HEK293 (cell line): ENCODE results near the gene BEST2.

Experiments used
- CTCF ChIA-PET: fragments of 350-600 bp; formaldehyde crosslinking; extraction: SDS; loops from one replicate; lab custom pipeline; 2021; ENCODE audit warnings: antibody characterized with exemption; lab: Yijun Ruan, JAX
- POLR2A ChIA-PET: fragments of 300-600 bp; formaldehyde crosslinking; extraction: SDS; loops from one replicate; lab custom pipeline; 2020; ENCODE audit warnings: antibody characterized with exemption, inconsistent platforms; lab: Yijun Ruan, JAX
- H3K27ac ChIP-seq: fragments of 200-500 bp; sonication (Bioruptor generic); 2 replicates; pipeline ENCODE4 v1.5.1; 2014; ENCODE audit warnings: low read depth, low read length, control low read depth, inconsistent platforms; ENCODE audit errors: extremely low read depth
- H3K36me3 ChIP-seq, 2 experiments: fragments of 200-500 bp in 1 of 2; sonication (Bioruptor generic) in 1 of 2; 1 replicate in 1 of 2; 2 replicates in 1 of 2; pipeline ENCODE4 v1.5.1; 2014 to 2017; ENCODE audit warnings: inconsistent platforms in 2 of 2, low read length in 2 of 2; ENCODE audit not compliant: control insufficient read depth in 2 of 2, insufficient read depth in 1 of 2
- H3K4me1 ChIP-seq: fragments of 200-500 bp; sonication (Bioruptor generic); 2 replicates; pipeline ENCODE4 v1.5.1; 2014; ENCODE audit warnings: mild to moderate bottlenecking, low read length, inconsistent platforms; ENCODE audit not compliant: control insufficient read depth, insufficient read depth
- H3K4me3 ChIP-seq: 2 replicates; pipeline ENCODE4 v1.5.1; 2011; ENCODE audit warnings: low read depth, mild to moderate bottlenecking, control low read depth, low read length, moderate library complexity
- H3K9me3 ChIP-seq: fragments of 200-500 bp; sonication (Bioruptor generic); 2 replicates; pipeline ENCODE4 v1.5.1; 2014; ENCODE audit warnings: low read depth, low read length, inconsistent platforms; ENCODE audit not compliant: control insufficient read depth, insufficient read depth
- HIC1 ChIP-seq: fragments of 450-650 bp; formaldehyde crosslinking; IDR thresholded peaks from 2 replicates; pipeline ENCODE4 v1.5.1; 2016; ENCODE audit warnings: missing biosample characterization, missing genetic modification characterization
- IKZF3 ChIP-seq: fragments of 450-650 bp; IDR thresholded peaks from 2 replicates; pipeline ENCODE4 v1.5.0; 2018; ENCODE audit warnings: missing biosample characterization, mild to moderate bottlenecking, missing genetic modification characterization, moderate library complexity
- PRDM2 ChIP-seq: fragments of 450-650 bp; formaldehyde crosslinking; IDR thresholded peaks from 2 replicates; pipeline ENCODE4 v1.5.1; 2016; ENCODE audit warnings: missing biosample characterization, missing genetic modification characterization, borderline replicate concordance
- REPIN1 ChIP-seq: fragments of 450-650 bp; formaldehyde crosslinking; IDR thresholded peaks from 2 replicates; pipeline ENCODE4 v1.5.1; 2017; ENCODE audit warnings: missing biosample characterization, missing genetic modification characterization, low read depth
- WT1 ChIP-seq: fragments of 450-650 bp; formaldehyde crosslinking; IDR thresholded peaks from 2 replicates; pipeline ENCODE4 v1.5.1; 2016; ENCODE audit warnings: missing biosample characterization, missing genetic modification characterization
- ZBTB20 ChIP-seq: fragments of 450-650 bp; formaldehyde crosslinking; IDR thresholded peaks from 2 replicates; pipeline ENCODE4 v1.5.1; 2016; ENCODE audit warnings: missing biosample characterization, missing genetic modification characterization
- ZBTB8A ChIP-seq: fragments of 450-650 bp; formaldehyde crosslinking; IDR thresholded peaks from 2 replicates; pipeline ENCODE4 v1.5.1; 2016; ENCODE audit warnings: missing biosample characterization, missing genetic modification characterization
- ZEB2 ChIP-seq: fragments of 450-650 bp; formaldehyde crosslinking; IDR thresholded peaks from 2 replicates; pipeline ENCODE4 v1.5.1; 2016; ENCODE audit warnings: missing biosample characterization, missing genetic modification characterization
- ZFP37 ChIP-seq: fragments of 450-650 bp; formaldehyde crosslinking; IDR thresholded peaks from 2 replicates; pipeline ENCODE4 v1.5.1; 2016; ENCODE audit warnings: missing biosample characterization, missing genetic modification characterization
- ZIC2 ChIP-seq: fragments of 450-650 bp; formaldehyde crosslinking; IDR thresholded peaks from 2 replicates; pipeline ENCODE4 v1.5.1; 2016; ENCODE audit warnings: missing biosample characterization, missing genetic modification characterization
- ZNF121 ChIP-seq: fragments of 450-650 bp; formaldehyde crosslinking; IDR thresholded peaks from 2 replicates; pipeline ENCODE4 v1.5.1; 2016; ENCODE audit warnings: missing biosample characterization, missing genetic modification characterization
- ZNF202 ChIP-seq: fragments of 450-650 bp; formaldehyde crosslinking; IDR thresholded peaks from 2 replicates; pipeline ENCODE4 v1.5.1; 2016; ENCODE audit warnings: missing biosample characterization, missing genetic modification characterization, borderline replicate concordance
- ZNF26 ChIP-seq: fragments of 450-650 bp; formaldehyde crosslinking; IDR thresholded peaks from 2 replicates; pipeline ENCODE4 v1.5.1; 2016; ENCODE audit warnings: missing biosample characterization, missing genetic modification characterization
- ZNF501 ChIP-seq: fragments of 450-650 bp; formaldehyde crosslinking; IDR thresholded peaks from 2 replicates; pipeline ENCODE4 v1.5.1; 2016; ENCODE audit warnings: missing biosample characterization, missing genetic modification characterization
- ZNF549 ChIP-seq: fragments of 450-650 bp; IDR thresholded peaks from 2 replicates; pipeline ENCODE4 v1.5.1; 2018; ENCODE audit warnings: missing biosample characterization, missing genetic modification characterization, mild to moderate bottlenecking, inconsistent platforms, moderate library complexity
- ZNF560 ChIP-seq: fragments of 450-650 bp; formaldehyde crosslinking; IDR thresholded peaks from 2 replicates; pipeline ENCODE4 v1.5.1; 2017; ENCODE audit warnings: missing biosample characterization, missing genetic modification characterization, borderline replicate concordance
- ZNF677 ChIP-seq: fragments of 450-650 bp; IDR thresholded peaks from 2 replicates; pipeline ENCODE4 v1.5.0; 2018; ENCODE audit warnings: missing biosample characterization, mild to moderate bottlenecking, missing genetic modification characterization, moderate library complexity
- ZNF692 ChIP-seq: fragments of 450-650 bp; formaldehyde crosslinking; IDR thresholded peaks from 2 replicates; pipeline ENCODE4 v1.5.1; 2016; ENCODE audit warnings: missing biosample characterization, missing genetic modification characterization
- ZNF707 ChIP-seq: fragments of 450-650 bp; formaldehyde crosslinking; IDR thresholded peaks from 2 replicates; pipeline ENCODE4 v1.5.1; 2016; ENCODE audit warnings: missing biosample characterization, missing genetic modification characterization
- ZNF791 ChIP-seq: fragments of 450-650 bp; formaldehyde crosslinking; IDR thresholded peaks from 2 replicates; pipeline ENCODE4 v1.5.1; 2016; ENCODE audit warnings: missing biosample characterization, missing genetic modification characterization
- ZNF843 ChIP-seq: fragments of 450-650 bp; formaldehyde crosslinking; IDR thresholded peaks from 2 replicates; pipeline ENCODE4 v1.5.1; 2016; ENCODE audit warnings: missing biosample characterization, missing genetic modification characterization
- ZXDB ChIP-seq: fragments of 450-650 bp; formaldehyde crosslinking; IDR thresholded peaks from 2 replicates; pipeline ENCODE4 v1.5.1; 2016; ENCODE audit warnings: missing biosample characterization, missing genetic modification characterization

BEST2 gene

GRCh38 chr19:12756150-12756883, 4.7 kb downstream of the BEST2 start:
- no peaks in the 10 kb centered on the region for H3K4me1 ChIP-seq
- H3K9me3 ChIP-seq, result no peaks in the 10 kb centered on the region
- H3K36me3 ChIP-seq, result no peaks in the 10 kb centered on the region
- no peak for TF ChIP-seq HIC1
- TF ChIP-seq ZNF121 (tag by site-specific recombination), result peak; percentile 81
- H3K27ac ChIP-seq, result no peak overlapping the region
- no peak overlapping the region for H3K4me3 ChIP-seq
- ChIA-PET POLR2A (interaction anchor here (1.2 kb wide), 1 partner anchor 35 kb away, joined by 3 read pairs; the partner anchor contains the start of gene JUNB), CTCF (interaction anchor here (0.7 to 14.1 kb wide), 5 partner anchors 10 to 43 kb away, joined by 3 to 386 read pairs (median 16); partner anchors contain the start of genes GET3, JUNB, PRDX2 and RNASEH2A)

- Histone ChIP-seq H3K4me3 (peak overlapping the region; percentile 1; the same call in 1 of the 2 replicates), H3K9me3 (no peaks in the 10 kb centered on the region), H3K4me1 (no peaks in the 10 kb centered on the region), H3K27ac (no peak overlapping the region), H3K36me3 (no peaks in the 10 kb centered on the region; a peak in 1 of 3 replicates)
- CTCF ChIA-PET, result interaction anchor here (0.6 to 14.1 kb wide), 33 partner anchors 8 to 1055 kb away, joined by 3 to 386 read pairs (median 5); partner anchors contain the start of genes FBXW9, GET3, JUNB and PRDX2
- POLR2A ChIA-PET, result interaction anchor here (1.0 to 1.3 kb wide), 2 partner anchors 9 to 35 kb away, joined by 4 to 6 read pairs; no protein-coding TSS in a partner anchor
- TF ChIP-seq ZNF26, result no peak
- TF ChIP-seq ZEB2 (tag by site-specific recombination), result no peak
- TF ChIP-seq ZNF202, result no peak
- TF ChIP-seq ZIC2 (tag by site-specific recombination), result peak; percentile 42
- TF ChIP-seq ZNF791 (tag by site-specific recombination), result no peak
- no peak; the same call in 1 of the 2 replicates for TF ChIP-seq ZXDB
- no peak for TF ChIP-seq ZNF707 (tag by site-specific recombination)
- peak; percentile 83 for TF ChIP-seq IKZF3 (tag by site-specific recombination)
- no peak for TF ChIP-seq ZFP37 (tag by site-specific recombination)
- no peak for TF ChIP-seq WT1 (tag by site-specific recombination)
- TF ChIP-seq ZNF501 (tag by site-specific recombination), result no peak; the same call in 1 of the 2 replicates
- TF ChIP-seq REPIN1 (tag by site-specific recombination), result no peak
- TF ChIP-seq ZBTB8A (tag by site-specific recombination), result peak; percentile 74
- TF ChIP-seq ZNF843 (tag by site-specific recombination), result no peak
- TF ChIP-seq PRDM2 (tag by site-specific recombination), result no peak
- TF ChIP-seq ZBTB20 (tag by site-specific recombination), result peak; percentile 87
- TF ChIP-seq ZNF692 (tag by site-specific recombination), result peak; percentile 23; the same call in 1 of the 2 replicates
- TF ChIP-seq ZNF549 (tag by site-specific recombination), result no peak
- no peak for TF ChIP-seq ZNF560
- TF ChIP-seq ZNF677 (tag by site-specific recombination), result peak; percentile 77
Observed at GRCh38 chr19:12757544-12758274, 6.1 kb downstream of the BEST2 start.
